Urothelium cell line (cell line): ENCODE results near the gene NAV2.
"Not testable (repeated sequence)": the region's sequence is repeated elsewhere in the genome, so short reads cannot be mapped to it uniquely, and the experiment has no call there.

Source experiments
- DNase-seq: peaks from one replicate; pipeline ENCODE4 v3.0.0; 2011; ENCODE audit warnings: low spot score, mixed read lengths
- FAIRE-seq: peaks from 2 replicates; lab custom pipeline; 2011; peaks lifted over from hg19 to GRCh38; lab: Jason Lieb, UNC

NAV2 gene

DNA sequence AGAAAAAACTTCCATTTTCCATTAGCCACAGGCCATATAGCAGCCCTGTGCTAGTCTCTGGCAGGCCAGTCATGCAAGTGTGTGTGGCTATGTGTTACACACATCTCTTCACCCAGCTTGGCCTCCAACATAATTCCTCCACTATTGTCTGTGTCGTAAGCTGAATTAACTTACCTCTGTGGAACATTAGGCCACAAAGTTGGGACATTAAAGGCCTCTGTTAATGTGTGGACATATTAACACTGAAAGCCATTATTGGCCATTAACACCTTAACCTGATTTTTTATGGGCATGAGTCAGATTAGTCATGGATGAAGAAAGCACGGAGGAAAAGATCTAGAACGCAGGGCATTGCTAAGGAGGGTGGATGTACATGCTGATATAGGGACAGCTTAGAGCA, 347.5 kb downstream of the NAV2 start:
- no peak for FAIRE-seq
- DNase-seq: no peak

- FAIRE-seq: no peak
- DNase-seq: no peak
Observed at GRCh38 chr11:20060647-20061205, 348.1 kb downstream of the NAV2 start.

DNA sequence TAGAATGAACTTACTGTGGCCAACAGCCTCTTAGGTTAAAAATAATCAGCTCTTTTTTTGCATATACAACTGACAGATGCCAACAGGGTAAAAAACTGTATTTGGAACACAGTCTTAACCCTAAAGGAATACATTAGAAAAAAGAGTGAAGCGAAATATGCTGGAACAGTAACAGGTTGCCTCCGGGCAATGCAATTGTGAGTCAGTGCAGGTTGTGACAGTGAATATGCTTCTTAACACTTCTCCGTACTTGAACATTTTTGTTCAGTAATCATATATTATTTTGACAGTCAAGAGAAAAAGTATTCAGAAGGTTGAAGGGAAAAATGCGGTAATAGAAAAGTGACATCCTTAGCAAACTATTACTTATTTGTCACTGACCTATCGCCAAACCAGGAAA, 349.1 kb downstream of the NAV2 start:
- FAIRE-seq: no peak

DNA sequence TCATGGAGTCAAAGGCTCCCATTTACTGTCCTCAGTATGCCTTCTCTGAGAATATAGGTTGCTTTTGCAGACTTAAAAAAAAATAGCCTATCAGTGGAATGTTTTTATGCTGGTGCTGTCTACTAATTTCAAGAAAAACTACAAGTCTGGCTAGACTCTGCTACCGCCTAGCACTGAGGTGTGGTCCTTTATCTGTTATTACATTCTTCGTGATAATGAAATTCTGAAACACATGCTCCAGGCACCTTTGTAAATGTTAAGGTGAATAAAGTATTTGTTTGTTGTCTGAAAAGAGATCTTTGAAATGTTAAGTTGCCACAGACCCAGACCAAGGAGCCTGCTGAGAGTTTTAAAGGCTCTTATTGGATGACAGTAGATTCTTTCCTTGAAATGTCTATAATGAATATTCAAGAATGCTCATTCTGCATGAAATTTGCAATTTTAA, 352.3 kb downstream of the NAV2 start:
- no peak for DNase-seq
- FAIRE-seq: no peak

More for the DNA sequence above, 349.1 kb downstream of the NAV2 start:
- no peak for DNase-seq

DNA sequence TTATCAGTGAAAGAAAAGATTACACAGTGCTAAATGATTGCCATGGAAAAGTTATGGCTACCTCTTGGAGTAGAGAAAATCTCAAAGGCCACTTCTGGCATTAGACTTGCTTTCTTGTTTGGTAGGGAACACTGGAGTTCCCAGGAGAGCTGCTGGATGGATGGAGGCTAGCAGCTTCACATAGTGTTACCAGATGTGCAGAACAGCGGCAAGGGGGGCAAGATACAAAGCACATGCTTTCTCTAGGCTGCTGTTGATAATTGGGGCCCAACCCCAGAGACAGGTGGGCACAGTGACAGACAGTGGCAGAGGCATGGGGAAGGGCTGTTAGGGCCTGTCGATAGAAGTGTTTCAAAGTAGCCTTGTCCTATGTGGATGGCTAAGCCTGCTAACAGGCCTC, 352.8 kb downstream of the NAV2 start:
- FAIRE-seq (no peak), DNase-seq (no peak)

DNA sequence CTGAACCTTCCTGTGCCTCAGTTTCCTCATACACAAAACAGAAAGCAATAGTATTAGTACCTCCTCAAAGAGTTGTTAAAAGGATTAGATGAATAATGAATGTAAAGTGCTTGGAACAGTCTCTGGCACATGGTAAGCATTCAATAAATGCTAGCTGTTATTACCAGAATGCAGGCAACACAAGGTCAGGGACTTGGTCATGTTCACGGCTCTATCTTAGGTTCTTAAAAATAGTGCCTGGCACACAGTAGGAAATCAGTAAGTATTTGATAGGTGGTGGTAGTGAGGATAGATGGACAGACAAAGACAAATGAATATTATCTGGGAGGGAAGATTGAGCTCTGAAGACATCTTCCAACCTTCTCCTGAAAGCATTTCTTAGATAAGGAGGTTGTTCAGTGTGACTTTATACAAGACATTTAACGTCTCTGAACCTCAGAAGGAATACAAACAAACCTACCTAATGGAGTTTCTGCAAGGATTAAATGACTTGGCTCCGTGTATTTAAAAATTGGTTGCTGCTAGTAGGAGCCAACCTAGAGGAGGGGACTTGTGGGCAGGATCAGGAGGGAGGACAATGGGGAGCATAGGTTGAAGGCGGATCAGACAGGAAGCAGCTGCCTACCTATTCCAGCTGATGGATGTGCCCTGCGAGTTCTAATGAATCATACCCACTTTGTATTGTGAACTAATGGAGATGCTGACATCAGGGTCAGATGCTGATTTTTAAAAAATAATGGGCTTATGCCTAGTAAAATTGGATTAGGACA, 353.6 kb downstream of the NAV2 start:
- FAIRE-seq (no peak), DNase-seq (no peak)

- FAIRE-seq: no peak
Observed at GRCh38 chr11:20066783-20067156, 354.1 kb downstream of the NAV2 start.

DNA sequence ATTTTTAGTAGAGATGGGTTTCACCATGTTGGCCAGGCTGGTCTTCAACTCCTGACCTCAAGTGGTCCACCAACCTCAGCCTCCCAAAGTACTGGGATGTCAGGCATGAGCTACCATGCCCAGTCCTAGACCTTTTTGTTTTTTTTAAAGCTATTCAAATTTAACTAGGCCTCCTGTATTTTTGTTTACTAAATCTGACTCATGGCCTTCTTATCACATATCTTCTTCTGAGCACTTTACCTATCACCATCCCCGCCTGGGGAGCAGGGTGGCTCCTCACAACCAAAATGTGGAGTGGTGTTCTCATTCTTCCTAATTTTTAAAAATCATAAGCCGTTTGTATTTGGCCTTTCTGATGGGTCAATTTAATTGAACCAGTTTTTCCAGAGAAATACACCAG, 355.0 kb downstream of the NAV2 start:
- DNase-seq (no peak), FAIRE-seq (no peak)

More at GRCh38 chr11:20066783-20067156, 354.1 kb downstream of the NAV2 start:
- no peak for DNase-seq

- no peak for FAIRE-seq
- no peak for DNase-seq
Observed at GRCh38 chr11:20068691-20069090, 356.1 kb downstream of the NAV2 start.

GRCh38 chr11:20070459-20070858, 357.8 kb downstream of the NAV2 start:
- FAIRE-seq (no peak), DNase-seq (no peak)

DNA sequence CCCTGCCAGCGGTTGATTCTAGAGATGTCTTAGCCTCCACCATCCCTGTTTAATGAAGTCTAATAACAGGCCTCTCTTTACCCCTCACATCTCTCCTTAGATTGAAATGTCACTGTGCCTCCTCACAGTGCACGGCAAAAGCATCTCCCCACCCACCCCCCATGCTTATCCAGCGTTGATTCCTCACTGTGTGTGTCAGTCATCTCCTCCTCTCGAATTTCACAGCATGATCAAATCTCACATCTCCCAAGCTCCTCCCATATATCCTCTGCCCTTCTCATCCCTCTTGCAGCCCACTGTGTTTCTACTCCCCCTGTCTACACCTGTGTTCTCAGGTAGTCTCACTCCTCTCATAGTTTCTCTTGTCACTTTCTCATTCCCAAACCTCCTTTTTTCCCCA, 363.0 kb downstream of the NAV2 start:
- FAIRE-seq: no peak
- no peak for DNase-seq

DNA sequence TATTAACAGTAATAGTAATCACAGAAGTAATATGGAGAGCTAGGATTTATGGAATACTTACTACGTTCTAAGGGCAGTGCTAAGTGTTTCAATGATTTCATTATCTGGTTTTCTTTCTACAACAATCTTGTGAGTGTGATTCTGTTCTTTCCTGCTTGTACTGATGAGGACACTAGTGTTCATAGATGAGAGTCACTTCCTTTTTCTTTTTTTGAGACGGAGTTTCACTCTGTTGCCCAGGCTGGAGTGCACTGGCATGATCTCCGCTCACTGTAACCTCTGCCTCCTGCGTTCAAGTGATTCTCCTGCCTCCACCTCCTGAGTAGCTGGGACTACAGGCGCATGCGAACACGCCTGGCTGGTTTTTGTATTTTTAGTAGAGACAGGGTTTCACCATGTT, 366.2 kb downstream of the NAV2 start:
- no peak for DNase-seq
- no peak for FAIRE-seq

- no peak for DNase-seq
- no peak for FAIRE-seq
Observed at GRCh38 chr11:20080032-20080685, 367.5 kb downstream of the NAV2 start.

DNA sequence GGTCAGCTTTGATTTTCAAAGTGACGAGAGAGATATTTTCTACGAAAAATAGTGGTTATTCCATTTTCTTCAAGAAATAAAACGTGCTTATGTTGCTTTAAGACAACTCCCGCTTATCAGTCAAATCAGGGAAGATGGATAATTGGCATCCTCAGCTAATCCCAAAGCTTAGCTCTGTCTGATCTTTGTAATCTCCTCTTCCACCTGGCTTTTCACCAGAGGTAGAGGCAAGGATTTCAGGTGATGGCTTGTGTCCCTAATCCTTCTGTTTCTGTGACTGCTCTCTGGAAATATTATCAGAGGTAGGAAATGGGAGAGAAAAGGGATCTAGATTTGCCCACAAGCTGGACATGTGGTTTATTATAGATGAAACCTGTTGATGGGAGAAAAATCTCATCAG, 368.7 kb downstream of the NAV2 start:
- FAIRE-seq: no peak
- DNase-seq: no peak

DNA sequence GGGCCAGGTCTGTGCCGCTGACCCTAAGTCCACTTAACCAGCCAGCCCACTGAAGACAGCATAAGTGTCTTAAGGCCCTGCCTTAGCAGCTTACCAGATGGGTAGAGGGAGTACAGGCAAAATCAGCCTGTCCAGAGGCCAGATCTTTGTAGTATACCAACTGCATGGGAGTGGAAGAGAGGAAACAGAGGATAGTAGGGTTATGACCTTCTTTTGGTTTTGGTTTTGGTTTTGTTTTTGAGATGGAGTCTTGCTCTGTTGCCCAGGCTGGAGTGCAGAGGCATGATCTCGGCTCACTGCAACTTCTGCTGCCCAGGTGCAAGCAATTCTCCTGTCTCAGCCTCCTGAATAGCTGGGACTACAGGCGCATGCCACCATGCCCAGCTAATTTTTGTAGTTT, 371.2 kb downstream of the NAV2 start:
- not testable (repeated sequence) for DNase-seq, FAIRE-seq

GRCh38 chr11:20084921-20085814, 372.5 kb downstream of the NAV2 start:
- DNase-seq (no peak), FAIRE-seq (no peak)

DNA sequence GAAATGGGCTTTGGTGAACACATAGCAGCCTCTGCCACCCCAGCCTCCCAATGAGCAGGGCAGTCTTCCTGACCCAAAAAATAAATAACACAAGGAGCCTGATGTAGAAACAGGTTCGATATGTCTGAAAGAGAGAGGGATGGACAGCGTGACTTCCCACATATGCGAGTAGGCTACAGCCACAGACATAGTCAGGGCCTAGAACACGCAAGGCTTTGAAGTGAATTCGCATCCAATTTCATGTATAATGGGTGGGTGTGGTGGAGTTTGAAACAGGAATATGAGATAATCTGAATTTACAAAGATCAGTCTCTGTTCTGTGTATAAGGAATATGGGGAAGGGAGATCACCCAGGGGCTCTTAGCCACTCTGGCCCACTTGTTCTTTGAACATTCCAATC, 373.3 kb downstream of the NAV2 start:
- no peak for DNase-seq
- FAIRE-seq: no peak

DNA sequence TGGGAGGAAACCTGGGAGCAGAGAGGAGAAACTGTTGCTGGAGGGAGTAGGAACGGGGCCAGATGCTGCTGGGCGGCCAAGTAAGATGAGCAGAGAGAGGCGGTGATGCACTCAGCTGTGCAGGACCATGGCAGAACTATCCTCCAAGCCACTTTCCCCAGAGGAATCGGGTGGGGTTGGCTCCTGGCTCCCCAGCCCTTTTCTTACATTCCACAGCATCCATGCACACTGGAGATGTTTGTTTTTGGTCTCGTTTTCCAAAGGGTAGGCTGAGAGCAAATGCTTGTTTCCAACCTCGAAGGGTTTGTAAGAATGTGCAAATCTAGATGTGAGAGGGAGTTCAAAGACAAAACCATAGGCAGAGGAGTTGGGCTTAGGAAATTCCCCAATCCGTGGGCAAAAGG, 374.5 kb downstream of the NAV2 start:
- DNase-seq (no peak), FAIRE-seq (no peak)

GRCh38 chr11:20088397-20089225, 376.0 kb downstream of the NAV2 start:
- no peak for FAIRE-seq
- no peak for DNase-seq

- FAIRE-seq (no peak), DNase-seq (no peak)
Observed at GRCh38 chr11:20089367-20089766, 376.7 kb downstream of the NAV2 start.
